Inferior parietal cortex (tissue), 1 donor: ENCODE data around the gene LAG3.
"Not testable (repeated sequence)": the region's sequence is repeated elsewhere in the genome, so short reads cannot be mapped to it uniquely, and the experiment has no call there.

ENCODE experiments used
- DNase-seq: peaks from one replicate; pipeline ENCODE4 v3.0.0-alpha.2; 2016; ENCODE audit errors: extremely low spot score

The LAG3 gene

DNA sequence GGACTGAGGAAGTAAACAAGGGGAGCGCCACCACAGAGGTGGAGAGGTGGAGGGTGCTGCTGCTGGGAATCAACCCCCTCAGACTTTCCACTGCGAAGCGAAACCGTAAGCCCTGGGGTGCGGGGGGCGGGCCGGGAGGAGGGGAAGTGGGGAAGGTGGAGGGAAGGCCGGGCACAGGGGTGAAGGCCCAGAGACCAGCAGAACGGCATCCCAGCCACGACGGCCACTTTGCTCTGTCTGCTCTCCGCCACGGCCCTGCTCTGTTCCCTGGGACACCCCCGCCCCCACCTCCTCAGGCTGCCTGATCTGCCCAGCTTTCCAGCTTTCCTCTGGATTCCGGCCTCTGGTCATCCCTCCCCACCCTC, at the start of gene LAG3:
Gene LAG3, plus strand, starts transcription at position 190 of the 365 bp plus-strand sequence. CDS start 333 bp downstream, outside the sequence.
- no peak for DNase-seq

DNA sequence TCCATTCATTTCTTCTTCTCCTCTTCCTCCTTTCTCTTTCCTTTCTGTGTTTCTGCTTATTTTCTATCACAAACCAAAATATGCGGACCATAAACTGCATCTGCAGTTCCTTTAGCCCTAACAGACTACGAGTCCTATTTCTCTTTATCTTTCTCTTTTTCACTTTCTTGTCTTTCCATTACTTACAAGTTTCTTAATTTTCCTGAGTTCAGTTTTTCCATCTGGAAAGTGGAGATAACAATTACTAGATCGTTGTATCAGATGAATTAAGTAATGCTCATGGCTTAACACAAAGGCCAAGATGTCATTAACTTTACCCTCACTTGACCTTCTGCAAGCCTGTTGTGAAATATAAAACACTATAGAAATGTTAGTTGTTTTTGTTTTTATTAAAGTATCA, 49.5 kb upstream of the LAG3 start:
- DNase-seq: no peak

DNA sequence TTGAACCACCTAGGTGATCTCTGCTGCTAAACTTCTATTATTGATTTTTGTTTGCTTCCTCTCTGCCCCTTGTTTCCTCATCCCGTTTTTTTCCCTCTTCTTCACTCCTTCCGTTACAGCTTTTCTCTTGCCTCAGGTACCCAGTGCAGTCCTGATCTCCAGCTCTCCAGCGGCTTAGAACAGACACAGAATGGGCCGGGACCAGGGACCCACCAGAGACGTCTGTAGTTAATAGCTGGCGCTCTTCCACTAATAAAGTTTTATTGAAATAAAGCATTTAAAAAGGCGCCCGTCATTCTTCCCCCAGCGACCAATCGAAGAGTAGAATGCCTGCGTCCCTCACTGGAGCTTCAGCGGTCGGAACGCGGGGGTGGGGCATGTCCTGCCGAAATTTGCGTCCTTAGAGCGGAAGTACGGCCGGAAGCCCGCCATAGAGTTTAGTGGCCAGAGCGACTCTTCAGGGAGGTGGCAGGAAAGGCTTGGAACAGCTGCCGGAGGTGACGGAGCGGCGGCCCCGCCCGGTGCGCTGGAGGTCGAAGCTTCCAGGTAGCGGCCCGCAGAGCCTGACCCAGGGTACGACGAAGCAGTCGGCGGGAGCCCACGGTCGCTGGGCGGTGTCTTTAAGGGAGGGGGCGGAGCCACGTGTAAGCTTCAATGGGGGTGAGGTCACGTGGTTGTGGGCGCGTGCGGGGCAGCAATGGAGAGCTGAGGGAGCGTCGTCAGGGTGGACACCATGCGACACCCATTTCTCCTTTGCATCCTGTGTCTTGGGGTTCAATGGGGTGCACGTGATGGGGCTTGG, 48.5 kb upstream of the LAG3 start, which contains the start of gene COPS7A:
Gene COPS7A, plus strand, starts transcription at position 440 of the 802 bp plus-strand sequence. CDS start 611 bp downstream, outside the sequence.
- DNase-seq: peak; percentile 98

DNA sequence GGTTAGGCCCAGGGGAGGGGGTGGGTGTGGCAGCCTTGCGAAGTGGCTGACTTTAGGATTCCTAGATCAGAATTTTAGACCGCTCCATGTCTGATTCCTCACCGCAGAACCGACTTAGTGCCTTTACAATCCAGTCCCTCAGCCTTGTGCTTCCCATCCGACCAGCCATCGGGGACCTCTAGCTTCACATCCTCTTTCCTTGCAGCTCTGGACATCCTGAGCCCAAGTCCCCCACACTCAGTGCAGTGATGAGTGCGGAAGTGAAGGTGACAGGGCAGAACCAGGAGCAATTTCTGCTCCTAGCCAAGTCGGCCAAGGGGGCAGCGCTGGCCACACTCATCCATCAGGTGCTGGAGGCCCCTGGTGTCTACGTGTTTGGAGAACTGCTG, 47.9 kb upstream of the LAG3 start:
- no peak for DNase-seq

DNA sequence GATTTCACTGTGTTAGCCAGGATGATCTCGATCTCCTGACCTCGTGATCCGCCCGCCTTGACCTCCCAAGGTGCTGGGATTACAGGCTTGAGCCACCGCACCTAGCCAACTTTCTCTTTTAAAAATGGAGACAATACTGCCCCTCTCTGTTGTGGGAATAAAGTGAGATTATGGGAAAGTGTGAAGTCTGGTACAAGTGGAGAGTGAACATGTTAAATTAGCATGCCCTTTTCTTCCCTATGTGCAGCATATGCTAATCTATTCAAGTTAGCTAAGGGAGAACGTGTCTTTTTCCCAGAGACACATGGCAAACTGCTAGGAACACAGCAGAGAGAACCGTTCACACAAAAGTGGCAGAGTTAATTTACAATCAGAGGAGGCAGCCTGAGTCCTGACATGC, 47.0 kb upstream of the LAG3 start:
- no peak for DNase-seq

DNA sequence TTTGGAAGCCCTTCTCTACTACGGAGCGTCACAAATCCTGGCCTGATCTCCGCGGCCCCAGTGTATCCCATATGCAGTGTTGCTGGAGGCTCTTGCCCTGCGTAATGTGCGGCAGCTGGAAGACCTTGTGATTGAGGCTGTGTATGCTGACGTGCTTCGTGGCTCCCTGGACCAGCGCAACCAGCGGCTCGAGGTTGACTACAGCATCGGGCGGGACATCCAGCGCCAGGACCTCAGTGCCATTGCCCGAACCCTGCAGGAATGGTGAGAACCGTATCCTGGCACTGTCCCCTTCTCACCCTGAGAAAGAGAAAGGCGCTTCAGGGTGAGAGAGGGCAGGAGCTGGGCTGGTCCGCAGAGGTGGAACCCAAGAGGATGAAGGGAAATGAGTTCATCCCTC, 43.1 kb upstream of the LAG3 start:
- no peak for DNase-seq

DNA sequence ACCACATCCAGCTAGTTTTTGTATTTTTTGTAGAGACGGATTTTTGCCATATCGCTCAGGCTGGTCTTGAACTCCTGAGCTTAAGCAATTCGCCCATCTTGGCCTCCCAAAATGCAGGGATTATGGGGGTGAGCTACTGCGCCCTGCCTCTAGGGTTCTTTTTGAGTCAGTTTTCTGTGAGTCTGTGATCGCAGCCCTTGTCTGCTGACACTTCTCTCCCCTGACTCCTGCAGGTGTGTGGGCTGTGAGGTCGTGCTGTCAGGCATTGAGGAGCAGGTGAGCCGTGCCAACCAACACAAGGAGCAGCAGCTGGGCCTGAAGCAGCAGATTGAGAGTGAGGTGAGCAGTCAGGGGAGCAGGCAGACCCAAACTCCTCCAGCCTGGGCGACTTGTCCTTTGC, 42.2 kb upstream of the LAG3 start:
- DNase-seq: no peak

DNA sequence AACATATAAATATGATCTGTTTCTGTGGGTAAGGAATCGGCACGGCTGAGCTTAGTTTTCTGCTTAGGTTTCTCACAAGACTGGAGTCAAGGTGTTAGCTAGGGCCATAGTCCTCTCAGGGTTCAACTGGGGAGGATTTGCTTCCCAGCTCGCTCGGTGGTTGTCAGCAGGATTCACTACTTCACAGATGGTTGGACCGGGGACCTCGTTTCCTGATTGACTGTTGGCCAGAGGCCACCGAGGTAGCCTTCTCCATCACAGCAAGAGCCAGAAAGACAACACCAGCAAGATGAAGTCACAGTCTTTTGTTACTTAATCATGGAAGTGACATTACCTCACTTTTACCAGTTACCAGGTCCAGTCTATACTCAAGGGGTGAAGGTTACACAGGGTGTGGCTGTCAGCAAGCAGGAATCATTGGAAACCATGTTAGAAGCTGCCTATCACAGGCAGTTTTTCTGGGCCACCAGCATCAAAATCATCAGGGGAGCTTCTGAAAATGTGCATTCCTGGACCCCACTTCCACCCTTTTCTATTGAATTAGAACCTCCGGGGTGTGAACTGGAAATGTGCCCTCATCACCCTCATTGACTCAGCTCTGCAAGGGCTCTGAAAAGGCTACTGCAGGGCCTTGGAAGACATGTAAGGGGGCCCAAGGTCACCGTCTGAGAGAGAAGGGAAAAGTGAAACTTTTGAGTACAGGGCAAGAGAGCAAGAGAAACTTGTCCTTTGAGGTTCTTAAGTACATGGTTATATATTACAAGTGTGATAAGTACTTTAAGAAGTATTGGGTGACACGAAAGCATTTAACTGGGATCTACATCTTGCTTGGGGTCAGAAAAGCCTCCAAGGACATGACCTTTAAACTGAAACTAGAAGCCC, 37.6 kb upstream of the LAG3 start:
- DNase-seq: no peak

DNA sequence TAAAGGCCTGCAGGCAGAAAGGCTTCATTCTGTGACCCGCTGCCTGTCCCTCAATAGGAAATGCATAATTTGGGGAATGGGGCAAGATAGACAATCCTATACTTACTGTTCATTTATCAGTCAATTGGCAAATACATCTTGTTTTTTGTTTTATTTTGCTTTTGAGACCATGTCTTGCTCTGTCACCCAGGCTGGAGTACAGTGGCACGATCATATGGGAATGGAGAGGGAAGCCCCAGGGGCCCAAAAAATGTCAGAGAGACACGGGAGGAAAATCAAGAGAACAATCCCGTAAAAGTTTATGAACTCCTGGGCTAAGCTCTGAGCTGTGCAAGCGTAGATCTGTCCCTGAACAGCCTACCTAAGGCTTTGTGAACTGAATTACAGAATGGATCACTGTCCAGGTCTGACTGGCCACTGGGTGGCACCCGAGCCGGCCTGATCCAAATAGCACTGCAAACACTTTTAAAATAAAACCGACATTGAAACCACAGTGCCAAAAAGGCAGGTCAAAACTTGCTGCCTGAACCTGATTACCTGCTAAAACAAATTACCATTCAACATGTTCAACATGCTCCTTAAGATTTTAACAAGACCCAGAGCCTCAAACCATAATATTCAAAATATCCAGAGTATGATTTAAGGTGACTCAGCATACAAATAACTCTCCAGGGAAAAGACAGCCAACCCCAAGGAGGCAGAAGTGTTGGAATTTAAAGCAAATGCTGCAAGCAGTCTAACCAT, 36.7 kb upstream of the LAG3 start:
- DNase-seq: peak; percentile 66

DNA sequence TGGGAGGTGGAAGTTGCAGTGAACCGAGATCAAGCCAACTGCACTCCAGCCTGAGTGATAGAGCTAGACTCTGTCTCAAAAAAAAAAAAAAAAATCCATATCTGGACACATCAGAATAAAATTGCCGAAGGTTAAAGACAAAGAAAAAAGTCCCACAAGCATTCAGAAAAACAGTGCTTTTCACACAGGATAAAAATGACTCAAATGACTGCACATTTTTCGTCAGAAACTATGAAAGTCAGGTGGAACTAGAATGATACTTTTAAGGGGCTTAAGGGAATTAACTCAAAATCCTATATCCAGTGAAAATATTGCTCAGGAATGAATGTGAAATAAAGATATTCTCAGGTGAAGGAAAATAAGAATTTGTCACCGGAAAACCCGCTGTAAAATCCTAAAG, 35.6 kb upstream of the LAG3 start:
- no peak for DNase-seq

DNA sequence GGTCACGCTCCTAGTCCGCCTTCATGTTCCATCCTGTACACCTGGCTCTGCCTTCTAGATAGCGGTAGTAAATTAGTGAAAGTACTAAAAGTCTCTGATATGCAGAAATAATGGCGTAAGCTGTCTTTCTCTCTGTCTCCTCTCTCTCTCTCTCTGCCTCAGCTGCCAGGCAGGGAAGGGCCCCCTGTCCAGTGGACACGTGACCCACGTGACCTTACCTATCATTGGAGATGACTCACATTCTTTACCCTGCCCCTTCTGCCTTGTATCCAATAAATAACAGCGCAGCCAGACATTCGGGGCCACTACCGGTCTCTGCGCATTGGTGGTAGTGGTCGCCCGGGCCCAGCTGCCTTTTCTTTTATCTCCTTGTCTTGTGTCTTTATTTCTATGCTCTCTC, 30.2 kb upstream of the LAG3 start:
- DNase-seq: not testable (repeated sequence)

DNA sequence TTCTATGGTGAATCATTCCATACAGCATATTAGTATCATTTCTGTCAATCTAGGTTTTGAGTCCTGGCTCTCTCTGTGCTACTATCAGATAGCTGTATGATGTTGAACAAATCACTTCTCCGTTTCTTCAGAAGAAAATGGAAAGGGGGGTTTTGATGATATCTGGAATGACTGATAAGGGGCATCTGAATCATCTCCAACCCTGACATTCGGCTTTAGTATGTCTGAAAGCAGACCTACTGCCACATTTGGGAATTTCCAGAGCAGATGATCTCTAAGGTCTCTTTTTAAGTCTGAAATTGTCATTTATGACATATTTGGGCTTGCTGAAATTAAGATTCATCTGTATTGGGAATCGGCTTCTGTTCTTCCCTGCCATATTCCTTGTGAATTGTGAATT, 29.5 kb upstream of the LAG3 start:
- no peak for DNase-seq

DNA sequence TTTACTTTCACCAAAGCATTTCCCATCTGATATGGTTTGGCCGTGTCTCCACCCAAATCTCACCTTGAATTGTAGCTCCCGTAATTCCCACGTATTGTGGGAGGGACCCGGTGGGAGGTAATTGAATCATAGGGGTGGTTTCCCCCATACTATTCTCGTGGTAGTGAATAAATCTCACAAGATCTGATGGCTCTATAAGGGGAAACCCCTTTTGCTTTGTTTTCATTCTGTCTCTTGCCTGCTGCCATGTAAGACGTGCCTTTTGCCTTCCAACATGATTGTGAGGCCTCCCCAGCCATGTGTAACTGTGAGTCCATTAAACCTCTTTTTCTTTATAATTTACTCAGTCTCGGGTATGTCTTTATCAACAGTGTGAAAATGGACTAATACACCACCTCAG, 29.0 kb upstream of the LAG3 start:
- not testable (repeated sequence) for DNase-seq

DNA sequence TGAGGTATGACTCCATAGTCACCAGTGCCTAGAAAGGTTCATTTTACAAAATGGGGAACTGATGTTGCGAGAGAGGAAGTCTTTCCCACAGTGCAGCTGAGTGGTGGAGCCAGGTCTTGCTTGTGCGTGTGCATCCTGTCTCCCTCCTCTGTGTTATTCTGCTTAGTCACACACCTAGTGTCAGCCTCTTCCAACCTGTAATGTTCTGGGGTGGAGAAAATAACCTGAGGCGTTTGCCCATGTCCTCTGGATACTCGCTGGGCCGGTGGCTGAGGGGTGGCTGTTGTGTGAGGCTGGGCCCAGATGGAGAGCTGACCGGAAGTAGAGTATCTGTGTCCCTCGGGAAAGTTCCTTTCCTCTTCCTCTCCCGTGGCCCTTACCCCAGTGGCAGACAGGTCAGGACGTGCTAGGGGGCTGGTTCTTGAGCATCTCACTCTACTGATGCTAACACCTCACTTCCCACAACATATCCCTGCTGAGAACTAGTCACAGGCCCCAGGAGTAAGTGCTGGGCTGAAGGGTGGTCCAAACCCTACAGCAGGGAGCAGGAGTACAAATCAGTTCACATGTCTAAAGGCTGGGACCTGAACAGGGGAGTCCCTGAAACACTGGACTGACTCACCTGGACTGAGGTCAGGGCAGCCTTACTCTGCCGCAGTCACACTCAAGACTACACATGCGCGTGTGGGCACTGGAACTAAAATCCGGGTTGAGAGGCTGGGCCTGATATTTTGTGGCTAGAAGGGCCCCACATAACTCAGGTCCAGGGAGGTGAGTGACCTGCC, 26.4 kb upstream of the LAG3 start:
- DNase-seq: no peak

DNA sequence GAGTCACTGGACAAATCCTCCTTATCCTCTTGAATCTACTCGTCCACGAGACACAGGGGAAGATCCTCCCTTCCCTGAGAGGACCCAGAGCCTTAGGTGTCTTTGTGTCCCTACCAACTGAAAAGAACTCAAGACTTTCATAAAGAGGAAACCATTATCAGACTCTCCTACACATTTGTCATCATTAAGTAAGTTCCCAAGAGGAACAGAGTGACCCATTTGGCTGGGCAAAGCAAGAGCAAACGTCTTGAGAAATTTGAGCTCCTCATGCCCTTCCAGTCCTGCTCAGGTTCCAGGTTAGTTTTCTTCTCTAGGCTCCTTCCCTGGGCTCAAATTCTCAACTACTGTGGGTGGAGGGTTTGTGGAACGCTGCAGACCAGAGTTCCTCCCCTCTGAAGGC, 25.1 kb upstream of the LAG3 start:
- DNase-seq: no peak

DNA sequence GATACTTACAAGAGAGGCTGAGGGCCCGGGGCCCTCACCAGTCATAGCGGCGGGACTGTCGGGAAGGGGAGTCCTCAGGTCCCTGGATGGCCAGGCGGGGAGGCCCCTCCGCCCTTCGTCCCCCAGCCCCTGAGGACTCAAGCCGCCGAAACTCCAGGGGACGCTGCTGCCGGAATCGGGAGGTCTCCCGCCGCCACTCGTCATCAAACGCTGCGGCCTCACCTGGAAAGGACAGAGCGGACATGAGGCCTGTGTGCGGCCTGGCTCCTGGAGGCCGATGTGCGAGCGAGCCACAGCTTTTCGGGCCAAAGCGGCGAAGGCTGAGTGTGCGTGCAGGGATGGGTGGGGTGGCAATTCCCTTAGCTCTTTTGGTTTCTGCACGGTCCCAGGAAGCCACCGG, 23.6 kb upstream of the LAG3 start:
- DNase-seq: no peak

DNA sequence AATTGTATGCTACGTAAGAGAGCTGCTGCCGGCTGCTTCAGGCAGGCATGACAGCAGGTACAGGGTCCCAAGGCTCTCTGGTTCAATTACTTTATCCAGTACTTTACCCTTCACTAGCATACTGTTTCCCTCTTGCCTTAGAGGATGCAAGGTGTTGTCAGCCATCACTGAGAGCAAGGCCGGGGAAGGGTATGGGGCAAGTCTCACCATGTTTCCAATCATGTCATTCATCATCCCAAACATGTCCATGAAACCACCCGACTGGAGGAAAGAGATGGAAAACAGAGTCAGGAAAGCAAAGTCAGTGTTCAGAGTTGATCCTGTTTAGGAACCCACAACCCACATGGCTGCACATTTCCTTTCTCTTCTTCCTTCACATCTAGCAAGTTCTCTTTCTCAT, 21.8 kb upstream of the LAG3 start:
- DNase-seq: no peak

DNA sequence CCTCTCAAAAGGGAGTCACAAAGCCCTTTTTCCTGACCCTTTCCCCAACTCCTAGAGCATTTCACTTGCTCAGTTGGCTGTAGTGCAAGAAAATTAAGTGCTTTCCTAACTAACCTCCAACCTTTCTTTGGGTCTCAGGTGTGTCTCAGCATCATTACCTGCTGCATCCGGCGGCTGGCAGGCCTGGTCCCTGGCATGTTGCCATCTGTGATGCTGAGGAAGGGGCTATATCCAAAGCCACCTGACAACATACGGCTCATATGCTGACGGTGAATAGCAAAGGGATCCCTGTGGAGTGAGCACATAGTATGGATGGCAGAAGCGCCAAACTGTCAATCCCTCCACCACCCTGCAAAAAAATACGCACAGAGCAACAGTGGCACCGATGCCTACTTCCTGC, 20.6 kb upstream of the LAG3 start:
- DNase-seq: no peak

DNA sequence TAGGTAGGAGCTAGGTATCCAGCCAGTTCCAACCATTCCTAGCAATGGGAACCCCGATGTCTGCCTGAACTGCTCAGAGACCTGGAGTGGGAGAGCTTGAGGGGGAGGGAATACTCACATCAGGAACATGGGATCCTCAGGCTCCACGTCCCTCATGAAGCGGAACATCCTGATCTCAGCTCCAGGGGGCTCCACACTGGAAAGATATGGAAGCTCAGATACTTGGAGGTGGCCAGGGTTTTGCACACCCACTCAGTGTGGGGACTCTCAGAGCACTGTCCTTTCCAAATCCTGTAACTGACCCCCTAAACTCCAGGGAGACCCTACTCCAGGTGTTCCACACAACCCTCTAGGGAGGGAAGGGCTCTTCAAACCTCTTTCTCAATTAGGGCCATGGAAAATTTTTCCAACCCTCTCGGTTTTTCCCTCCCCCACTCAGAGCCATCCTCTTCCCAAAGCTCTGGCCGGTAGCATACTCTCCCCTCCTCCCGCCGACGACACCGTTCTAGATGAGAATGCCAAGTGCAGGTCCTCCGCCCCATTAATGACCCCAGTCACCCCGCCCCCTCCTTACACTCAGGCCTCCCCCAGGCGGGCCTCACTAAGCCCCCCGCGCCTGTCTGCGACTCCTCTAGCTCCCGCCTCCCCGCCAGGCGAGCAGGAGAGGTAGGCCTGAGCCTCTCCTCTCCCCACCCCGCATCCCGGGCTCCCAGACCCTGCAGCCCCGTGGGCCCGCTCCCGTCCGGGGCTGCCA, 20.0 kb upstream of the LAG3 start:
- no peak for DNase-seq

DNA sequence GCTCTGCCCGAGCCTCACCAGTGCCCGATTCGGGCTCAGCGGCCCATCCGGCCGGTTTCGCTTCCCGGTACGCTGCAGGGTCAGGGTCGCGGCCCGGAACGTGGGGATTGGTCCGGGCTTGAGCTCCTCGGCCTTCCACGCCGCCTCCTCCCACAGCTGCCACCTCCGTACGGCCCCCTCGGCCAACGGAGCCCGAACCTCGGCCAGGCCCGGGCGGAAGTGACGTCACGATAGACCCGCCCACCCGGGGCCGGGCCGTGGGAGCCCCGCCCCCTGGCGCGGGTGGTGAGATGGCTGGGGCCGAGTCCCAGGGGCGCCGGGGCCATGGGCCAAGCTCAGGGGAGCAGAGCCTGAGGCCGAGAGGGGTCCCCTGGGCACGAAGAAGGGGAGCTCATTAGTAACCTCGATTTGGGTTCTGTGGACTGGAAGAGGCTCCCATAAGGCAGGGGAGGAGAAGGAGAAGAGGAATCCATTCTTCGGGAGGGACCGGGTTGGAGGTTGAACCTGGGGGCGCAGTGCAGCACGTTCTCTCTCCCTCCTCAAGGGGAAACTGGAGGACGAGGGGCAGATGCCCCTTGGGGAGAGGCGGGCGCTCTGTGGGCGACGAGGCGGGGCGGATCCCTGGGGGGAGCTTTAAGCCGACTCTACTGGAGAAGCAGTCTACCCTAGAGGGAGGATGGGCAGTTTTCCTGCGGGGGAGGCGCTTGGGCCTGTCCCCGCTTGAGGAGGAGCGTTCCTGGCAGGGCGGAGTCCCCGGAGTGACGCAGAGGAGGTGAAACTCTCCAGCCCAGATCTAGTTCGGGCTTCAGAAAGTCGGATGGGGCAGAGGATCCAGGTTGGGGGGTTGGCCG, 19.2 kb upstream of the LAG3 start, which contains the start of gene MLF2:
Gene MLF2, minus strand, starts transcription at position 221 of the 851 bp plus-strand sequence. CDS start 807 bp downstream, outside the sequence.
- peak; percentile 96 for DNase-seq
